CD4-positive, alpha-beta T cell (primary cell): ENCODE data around the gene LHFPL5. TPM values are rescaled to one million over a fixed set of nuclear protein-coding genes. Genes with fewer than 3 reads are reported as not detected.

ENCODE experiments used
- ATAC-seq: fragments of 200-7000 bp; cut with Tn5 transposase; one replicate; pipeline ENCODE4 v1.10.0; 2022; ENCODE audit warnings: mild to moderate bottlenecking; ENCODE audit not compliant: poor library complexity
- CTCF ChIA-PET: fragments of 350-600 bp; sonication (Branson Sonifier 250); formaldehyde crosslinking; loops from one replicate; lab custom pipeline; 2021; ENCODE audit warnings: antibody characterized with exemption, inconsistent platforms; lab: Charles Lee
- POLR2A ChIA-PET: fragments of 350-600 bp; sonication (Branson Sonifier 250); formaldehyde crosslinking; loops from one replicate; lab custom pipeline; 2021; ENCODE audit warnings: antibody characterized with exemption, inconsistent platforms; lab: Charles Lee
- DNase-seq, 14 experiments: peaks; one replicate each; pipeline ENCODE4 v3.0.0-alpha.2; 2013 to 2020; ENCODE audit warnings: mixed read lengths in 2 of 14
- H3K27ac ChIP-seq, 2 donors: one replicate each; pipeline versions ENCODE4 v1.5.1 to v1.7.0; 2013; ENCODE audit warnings: low read length in 2 of 2, low read depth in 1 of 2, mild to moderate bottlenecking in 1 of 2
- H3K27me3 ChIP-seq, 2 experiments: 1 replicate in 1 of 2; 2 replicates in 1 of 2; pipeline versions ENCODE4 v1.6.1 to v1.7.0; 2013; ENCODE audit warnings: low read length in 2 of 2, control low read depth in 1 of 2, mild to moderate bottlenecking in 1 of 2, moderate library complexity in 1 of 2; ENCODE audit not compliant: insufficient read depth in 2 of 2, control insufficient read depth in 1 of 2
- H3K36me3 ChIP-seq: one replicate; pipeline ENCODE4 v1.6.1; 2013; ENCODE audit warnings: low read length, control low read depth; ENCODE audit not compliant: insufficient read depth
- H3K4me1 ChIP-seq: one replicate; pipeline ENCODE4 v1.6.1; 2013; ENCODE audit warnings: low read length, control low read depth; ENCODE audit not compliant: insufficient read depth
- H3K4me3 ChIP-seq: one replicate; pipeline ENCODE4 v1.5.1; 2013; ENCODE audit warnings: mild to moderate bottlenecking, low read length, moderate library complexity
- H3K9me3 ChIP-seq, 2 experiments: 1 replicate in 1 of 2; 2 replicates in 1 of 2; pipeline versions ENCODE4 v1.6.1 to v1.7.0; 2013; ENCODE audit warnings: low read length in 2 of 2, mild to moderate bottlenecking in 2 of 2, control low read depth in 1 of 2, moderate library complexity in 1 of 2; ENCODE audit not compliant: control insufficient read depth in 1 of 2, insufficient read depth in 1 of 2
- H3K27ac Mint-ChIP-seq: one replicate; pipeline ENCODE4 v1.8.0; 2020; ENCODE audit warnings: mixed read lengths
- H3K27me3 Mint-ChIP-seq: one replicate; pipeline ENCODE4 v1.8.0; 2021; ENCODE audit warnings: mixed read lengths
- H3K36me3 Mint-ChIP-seq: one replicate; pipeline ENCODE4 v1.8.0; 2021; ENCODE audit warnings: low read depth, mixed read lengths
- H3K4me1 Mint-ChIP-seq: one replicate; pipeline ENCODE4 v1.8.0; 2021; ENCODE audit warnings: low read depth, mixed read lengths
- H3K4me3 Mint-ChIP-seq: one replicate; pipeline ENCODE4 v1.8.0; 2020; ENCODE audit warnings: mild to moderate bottlenecking, mixed read lengths
- H3K9me3 Mint-ChIP-seq: one replicate; pipeline ENCODE4 v1.8.0; 2020; ENCODE audit warnings: mixed read lengths
- CTCF ChIP-seq: fragments of 200-600 bp; IDR thresholded peaks from one replicate; pipeline ENCODE4 v1.8.0; 2022; ENCODE audit warnings: antibody characterized with exemption, mild to moderate bottlenecking
- intact Hi-C, 2 experiments: fragments of 100-400 bp; cut with DNase I in 1 of 2; cut with micrococcal nuclease in 1 of 2; formaldehyde crosslinking; loops; one replicate each; pipeline versions ENCODE4 v1.15.1 to v1.9.0; 2023 to 2025; cut with DNase I, micrococcal nuclease
- polyA plus RNA-seq, 2 donors: library from polyadenylated mRNA; unstranded; fragments of 120-200 nt; gene quantifications; one replicate each; pipeline ENCODE4 v1.2.1, GENCODE V29; 2013
- total RNA-seq, 174 experiments: library from RNA in 2 of 174; stranded (reverse) in 2 of 174; gene quantifications; one replicate each; pipeline ENCODE4 v1.2.3 and lab custom pipeline; 2021 to 2026

Gene LHFPL5
- total RNA-seq (not detected), total RNA-seq (lab: John Stamatoyannopoulos, UW) (0 to 0.33 (median 0) reads per million in 172 experiments)
- not detected for polyA plus RNA-seq (2013, experiment 1 of 2)
- 0.01 TPM for polyA plus RNA-seq (2013, experiment 2 of 2)

GRCh38 chr6:35804996-35805736 lies at the start of gene LHFPL5:
TSS of gene LHFPL5 (plus strand) at chr6:35805352. CDS start at chr6:35805671, 319 bp downstream.
- no peak within 1 kb of the TSS for H3K27ac ChIP-seq
- ChIA-PET CTCF (no interaction called here), POLR2A (no interaction called here)
- TF ChIP-seq CTCF: no peak
- DNase-seq (peak; percentile 11 to 66 (median 34)), ATAC-seq (peak; percentile 92)
- no peaks in the 10 kb centered on the region for H3K4me1 Mint-ChIP-seq
- peaks cover 44% of the 10 kb centered on the region for H3K27me3 Mint-ChIP-seq
- intact Hi-C loops: no loop called here
- H3K4me3 Mint-ChIP-seq: no peak within 1 kb of the TSS
- H3K36me3 ChIP-seq: no peaks in the 10 kb centered on the region
- no peaks in the 10 kb centered on the region for H3K36me3 Mint-ChIP-seq
- no peak within 1 kb of the TSS for H3K27ac Mint-ChIP-seq
- no peaks in the 10 kb centered on the region for H3K9me3 Mint-ChIP-seq
- H3K9me3 ChIP-seq: peaks cover 0 to 10% of the 10 kb centered on the region in 2 experiments
- H3K27me3 ChIP-seq: peaks cover 15 to 25% of the 10 kb centered on the region in 2 experiments
- peaks cover 8% of the 10 kb centered on the region for H3K4me1 ChIP-seq
- H3K4me3 ChIP-seq: no peak within 1 kb of the TSS

- Histone ChIP-seq H3K9me3 (no peaks in the 10 kb centered on the region), H3K4me1 (peaks cover 3% of the 10 kb centered on the region), H3K4me3 (no peak overlapping the region), H3K27me3 (peaks cover 5 to 14% of the 10 kb centered on the region in 2 experiments), H3K27ac (no peak overlapping the region), H3K36me3 (no peaks in the 10 kb centered on the region)
- Mint-ChIP-seq H3K36me3 (no peaks in the 10 kb centered on the region), H3K9me3 (no peaks in the 10 kb centered on the region), H3K4me3 (no peak overlapping the region), H3K4me1 (no peaks in the 10 kb centered on the region), H3K27me3 (peaks cover 41% of the 10 kb centered on the region), H3K27ac (no peak overlapping the region)
- intact Hi-C loops: no loop called here
- CTCF ChIA-PET: no interaction called here
- TF ChIP-seq CTCF: no peak
- peak in 1 of 14 experiments; percentile 9 for DNase-seq
- ATAC-seq: no peak
- POLR2A ChIA-PET: no interaction called here
Measured at GRCh38 chr6:35757456-35758123, 47.6 kb upstream of the LHFPL5 start.

GRCh38 chr6:35759426-35759825 lies 45.7 kb upstream of the LHFPL5 start:
- no peaks in the 10 kb centered on the region for H3K36me3 Mint-ChIP-seq
- peaks cover 58% of the 10 kb centered on the region for H3K27me3 Mint-ChIP-seq
- H3K4me3 Mint-ChIP-seq: no peak overlapping the region
- Histone ChIP-seq H3K27me3 (peaks cover 10 to 29% of the 10 kb centered on the region in 2 experiments), H3K4me3 (no peak overlapping the region), H3K36me3 (no peaks in the 10 kb centered on the region), H3K27ac (no peak overlapping the region), H3K9me3 (no peaks in the 10 kb centered on the region), H3K4me1 (peaks cover 3% of the 10 kb centered on the region)
- no peak overlapping the region for H3K27ac Mint-ChIP-seq
- no peak for TF ChIP-seq CTCF
- H3K9me3 Mint-ChIP-seq: no peaks in the 10 kb centered on the region
- ChIA-PET POLR2A (no interaction called here), CTCF (no interaction called here)
- ATAC-seq (no peak), DNase-seq (no peak)
- peaks cover 11% of the 10 kb centered on the region for H3K4me1 Mint-ChIP-seq
- intact Hi-C loops: no loop called here
